Natural killer cell treated with Interleukin-12 subunit alpha and Interleukin-12 subunit beta and Interleukin-15 and Interleukin-18, amount 100 ng/mL, for 72 hours (primary cell): ENCODE measurements around the gene MRPL48. TPM values are rescaled to one million over a fixed set of nuclear protein-coding genes. Genes with fewer than 3 reads are reported as not detected.
"Not testable (repeated sequence)": the region's sequence is repeated elsewhere in the genome, so short reads cannot be mapped to it uniquely, and the experiment has no call there.

ENCODE experiments used
- ATAC-seq, 2 donors: fragments of 150-1000 bp; cut with Tn5 transposase in 1 of 2; sonication (Bioruptor Pico), chemical (Tn5 transposase) in 1 of 2; 2 replicates each; pipeline ENCODE4 v1.10.0; 2021
- DNase-seq: peaks from one replicate; pipeline ENCODE4 v3.0.0; 2022; ENCODE audit warnings: low spot score
- H3K27ac Mint-ChIP-seq, 2 donors: 1 replicate in 1 of 2; 2 replicates in 1 of 2; pipeline ENCODE4 v1.8.0; 2022; ENCODE audit warnings: mixed read lengths in 2 of 2, mild to moderate bottlenecking in 1 of 2, moderate library complexity in 1 of 2
- H3K27me3 Mint-ChIP-seq, 2 donors: 1 replicate in 1 of 2; 2 replicates in 1 of 2; pipeline ENCODE4 v1.8.0; 2022; ENCODE audit warnings: mixed read lengths in 2 of 2
- H3K36me3 Mint-ChIP-seq: one replicate; pipeline ENCODE4 v1.8.0; 2022; ENCODE audit warnings: mixed read lengths
- H3K4me1 Mint-ChIP-seq, 2 donors: 1 replicate in 1 of 2; 2 replicates in 1 of 2; pipeline ENCODE4 v1.8.0; 2022; ENCODE audit warnings: low read depth in 2 of 2, mixed read lengths in 2 of 2, mild to moderate bottlenecking in 1 of 2
- H3K4me3 Mint-ChIP-seq: one replicate; pipeline ENCODE4 v1.8.0; 2022; ENCODE audit warnings: mixed read lengths
- H3K9me3 Mint-ChIP-seq: 2 replicates; pipeline ENCODE4 v1.8.0; 2022; ENCODE audit warnings: mixed read lengths
- total RNA-seq, 2 donors: library from RNA; stranded (reverse); gene quantifications; one replicate each; pipeline ENCODE4 v1.2.3, GENCODE V29; 2022

Gene MRPL48
- total RNA-seq: 10 to 100 TPM; 39.9 to 45.0 TPM

DNA sequence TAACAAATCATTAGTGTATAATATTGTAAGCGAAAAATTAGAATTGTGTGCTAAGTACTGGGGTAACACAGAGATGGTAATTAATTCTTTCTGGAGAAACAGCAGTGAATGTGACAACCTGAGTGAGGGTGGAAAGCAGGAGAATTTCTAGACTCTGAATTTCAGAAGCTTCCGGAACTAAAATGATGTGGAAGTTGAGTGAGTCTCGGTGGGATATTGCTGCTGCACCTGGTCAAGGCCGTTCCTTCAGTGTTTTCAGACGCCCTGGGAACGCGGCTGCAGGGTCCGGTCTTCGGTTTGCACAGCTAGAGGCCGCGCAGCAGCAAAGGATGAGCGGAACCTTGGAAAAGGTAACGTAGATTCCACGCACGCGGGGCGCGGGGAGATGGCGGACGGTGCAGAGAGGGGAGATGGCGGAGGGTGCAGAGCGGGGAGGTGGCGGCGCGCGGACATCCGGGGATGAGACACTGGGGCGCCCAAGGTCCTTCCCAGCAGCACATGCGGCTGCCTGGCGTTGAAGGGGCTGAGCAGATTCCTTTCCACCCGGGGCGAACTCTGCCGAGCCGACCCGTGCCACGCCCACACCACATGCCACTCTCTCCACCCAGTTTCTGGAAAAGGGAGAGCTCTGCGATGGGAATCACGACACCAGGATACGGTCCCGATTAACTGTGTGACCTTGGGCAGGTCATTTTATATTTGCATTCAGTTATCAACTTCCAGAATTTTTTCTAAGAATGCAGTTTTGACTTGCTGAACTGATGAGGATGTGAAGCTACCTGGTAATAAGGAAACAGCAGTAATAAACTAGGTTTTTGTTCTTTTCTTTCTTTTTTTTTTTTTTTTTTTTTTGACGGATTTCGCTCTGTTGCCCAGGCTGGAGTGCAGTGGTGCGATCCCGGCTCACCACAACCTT, at the start of gene MRPL48:
Gene MRPL48, plus strand, starts transcription at position 232 of the 916 bp plus-strand sequence. Its CDS starts 98 bp downstream, at position 330.
- H3K4me3 Mint-ChIP-seq: peak within 1 kb of the TSS; percentile 98
- no peaks in the 10 kb centered on the region for H3K9me3 Mint-ChIP-seq
- H3K27ac Mint-ChIP-seq: peak within 1 kb of the TSS; percentile 89 to 94
- peaks cover 10 to 11% of the 10 kb centered on the region in 2 donors for H3K4me1 Mint-ChIP-seq
- peak; percentile 100 for ATAC-seq
- H3K27me3 Mint-ChIP-seq: peaks cover 0 to 4% of the 10 kb centered on the region in 2 donors
- peak; percentile 91 for DNase-seq
- no peaks in the 10 kb centered on the region for H3K36me3 Mint-ChIP-seq

DNA sequence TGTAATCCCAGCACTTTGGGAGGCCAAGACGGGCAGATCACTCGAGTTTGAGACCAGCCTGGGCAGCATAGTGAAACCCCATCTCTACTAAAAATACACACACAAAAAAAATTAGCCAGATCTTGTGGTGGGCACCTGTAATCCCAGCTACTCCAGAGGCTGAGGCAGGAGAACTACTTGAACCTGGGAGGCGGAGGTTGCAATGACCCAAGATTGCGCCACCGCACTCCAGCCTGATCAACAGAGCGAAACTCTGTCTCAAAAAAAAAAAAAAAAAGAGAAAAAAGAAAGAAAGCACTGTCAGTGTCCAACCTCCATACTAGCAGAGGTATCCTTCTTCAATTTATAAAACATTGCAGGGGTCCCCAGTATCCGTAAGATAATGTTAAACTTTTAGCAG, 44.6 kb upstream of the MRPL48 start:
- no peaks in the 10 kb centered on the region for H3K9me3 Mint-ChIP-seq
- no peak for ATAC-seq
- H3K27ac Mint-ChIP-seq: peak overlapping the region in 1 of 2 donors; percentile 6
- no peaks in the 10 kb centered on the region for H3K36me3 Mint-ChIP-seq
- no peak for DNase-seq
- H3K4me3 Mint-ChIP-seq: no peak overlapping the region
- peaks cover 17% of the 10 kb centered on the region in 2 donors for H3K4me1 Mint-ChIP-seq
- no peaks in the 10 kb centered on the region for H3K27me3 Mint-ChIP-seq

DNA sequence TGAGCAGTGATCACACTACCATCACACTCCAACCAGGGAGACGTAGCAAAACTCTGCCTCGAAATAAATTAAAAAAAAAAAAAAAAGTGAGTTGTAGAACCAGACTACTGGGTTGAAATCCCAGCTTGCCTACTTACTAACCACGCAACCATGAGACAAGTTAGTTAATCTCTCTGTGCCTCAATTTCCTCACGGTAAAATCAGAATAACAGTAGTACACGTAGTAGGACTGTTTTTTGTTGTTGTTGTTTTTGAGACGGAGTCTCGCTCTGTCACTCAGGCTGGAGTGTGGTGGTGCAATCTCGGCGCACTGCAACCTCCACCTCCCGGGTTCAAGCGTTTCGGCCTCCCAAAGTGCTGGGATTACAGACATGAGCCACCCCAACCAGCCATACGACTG, 41.0 kb upstream of the MRPL48 start:
- Mint-ChIP-seq H3K27ac (no peak overlapping the region), H3K4me1 (peaks cover 33% of the 10 kb centered on the region in 2 donors), H3K9me3 (no peaks in the 10 kb centered on the region), H3K27me3 (no peaks in the 10 kb centered on the region), H3K36me3 (no peaks in the 10 kb centered on the region), H3K4me3 (no peak overlapping the region)
- DNase-seq (no peak), ATAC-seq (no peak)

DNA sequence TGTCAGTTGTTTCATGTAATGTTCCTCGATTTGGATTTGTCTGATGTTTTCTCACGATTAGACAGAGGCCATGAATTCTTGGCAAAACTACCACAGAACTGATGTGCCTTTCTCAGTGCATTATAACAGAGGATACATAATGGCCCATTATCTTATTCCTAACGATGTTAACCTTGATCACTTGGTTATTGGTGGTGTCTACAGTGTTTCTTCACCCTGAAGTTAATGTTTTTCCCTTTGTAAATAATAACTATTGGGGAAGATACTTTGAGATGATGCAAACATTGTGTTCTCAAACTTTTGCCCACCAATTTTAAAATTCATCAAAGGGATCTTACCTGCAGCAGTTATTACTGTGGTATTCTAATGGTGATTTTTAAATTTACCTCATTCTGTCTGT, 39.9 kb upstream of the MRPL48 start:
- H3K27ac Mint-ChIP-seq: no peak overlapping the region
- H3K4me1 Mint-ChIP-seq: peaks cover 34 to 41% of the 10 kb centered on the region in 2 donors
- H3K9me3 Mint-ChIP-seq: no peaks in the 10 kb centered on the region
- DNase-seq (no peak), ATAC-seq (no peak)
- no peak overlapping the region for H3K4me3 Mint-ChIP-seq
- H3K36me3 Mint-ChIP-seq: no peaks in the 10 kb centered on the region
- H3K27me3 Mint-ChIP-seq: no peaks in the 10 kb centered on the region

DNA sequence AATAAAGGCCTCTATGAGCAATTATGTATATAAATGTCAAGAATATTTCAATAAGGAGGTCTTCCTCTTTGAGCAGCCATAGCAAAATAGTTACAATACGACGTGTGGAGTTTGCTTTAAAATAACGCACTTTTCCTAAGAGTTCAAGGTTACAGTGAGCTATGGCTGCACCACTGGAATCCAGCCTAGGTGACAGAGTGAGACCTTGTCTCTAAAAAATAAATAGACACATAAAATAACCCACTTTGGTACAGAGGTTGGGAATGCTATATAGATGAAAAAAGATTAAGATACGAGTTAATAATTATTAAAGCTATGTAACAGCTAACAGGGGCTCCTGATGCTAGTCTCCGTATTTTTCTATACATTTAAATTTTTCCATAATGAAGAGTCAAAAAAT, 39.4 kb upstream of the MRPL48 start:
- DNase-seq (no peak), ATAC-seq (no peak)
- H3K27ac Mint-ChIP-seq: no peak overlapping the region
- no peak overlapping the region for H3K4me3 Mint-ChIP-seq
- no peaks in the 10 kb centered on the region for H3K9me3 Mint-ChIP-seq
- H3K36me3 Mint-ChIP-seq: no peaks in the 10 kb centered on the region
- H3K4me1 Mint-ChIP-seq: peaks cover 31 to 37% of the 10 kb centered on the region in 2 donors
- H3K27me3 Mint-ChIP-seq: no peaks in the 10 kb centered on the region

DNA sequence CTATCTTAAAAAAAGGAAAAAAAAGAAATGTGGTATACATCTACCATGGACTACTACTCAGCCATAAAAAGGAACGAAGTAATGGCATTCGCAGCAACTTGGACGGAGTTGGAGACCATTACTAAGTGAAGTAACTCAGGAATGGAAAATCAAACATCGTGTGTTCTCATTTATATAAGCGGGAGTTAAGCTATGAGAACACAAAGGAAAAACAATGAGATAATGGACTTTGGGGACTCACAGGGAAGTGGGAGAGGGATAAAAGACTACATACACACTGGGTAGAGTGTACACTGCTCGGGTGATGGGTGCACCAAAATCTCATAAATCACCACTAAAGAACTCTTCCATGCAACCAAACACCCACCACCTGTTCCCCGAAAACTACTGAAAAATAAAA, 38.6 kb upstream of the MRPL48 start:
- no peaks in the 10 kb centered on the region for H3K9me3 Mint-ChIP-seq
- no peak overlapping the region for H3K4me3 Mint-ChIP-seq

DNA sequence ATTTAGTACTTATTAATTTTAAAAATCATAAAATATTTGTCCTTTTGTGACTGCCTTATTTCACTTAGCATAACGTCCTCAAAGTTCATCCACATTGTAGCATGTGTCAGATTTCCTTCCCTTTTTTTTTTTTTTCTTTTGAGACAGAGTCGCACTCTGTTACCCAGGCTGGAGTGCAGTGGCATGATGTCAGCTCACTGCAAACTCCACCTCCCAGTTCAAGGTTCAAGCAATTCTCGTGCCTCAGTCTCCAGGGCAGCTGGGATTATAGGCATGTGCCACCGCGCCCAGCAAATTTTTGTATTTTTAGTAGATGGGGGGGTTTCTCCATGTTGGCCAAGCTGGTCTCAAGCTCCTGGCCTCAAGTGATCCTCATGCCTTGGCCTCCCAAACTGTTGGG, 37.4 kb upstream of the MRPL48 start:
- DNase-seq: no peak
- Mint-ChIP-seq H3K4me1 (peaks cover 30 to 37% of the 10 kb centered on the region in 2 donors), H3K27ac (no peak overlapping the region), H3K9me3 (no peaks in the 10 kb centered on the region), H3K27me3 (no peaks in the 10 kb centered on the region), H3K4me3 (no peak overlapping the region), H3K36me3 (no peaks in the 10 kb centered on the region)
- ATAC-seq: no peak

More for the DNA sequence above, 38.6 kb upstream of the MRPL48 start:
- Mint-ChIP-seq H3K27ac (no peak overlapping the region), H3K27me3 (no peaks in the 10 kb centered on the region), H3K4me1 (peaks cover 30 to 37% of the 10 kb centered on the region in 2 donors), H3K36me3 (no peaks in the 10 kb centered on the region)
- no peak for ATAC-seq
- no peak for DNase-seq

DNA sequence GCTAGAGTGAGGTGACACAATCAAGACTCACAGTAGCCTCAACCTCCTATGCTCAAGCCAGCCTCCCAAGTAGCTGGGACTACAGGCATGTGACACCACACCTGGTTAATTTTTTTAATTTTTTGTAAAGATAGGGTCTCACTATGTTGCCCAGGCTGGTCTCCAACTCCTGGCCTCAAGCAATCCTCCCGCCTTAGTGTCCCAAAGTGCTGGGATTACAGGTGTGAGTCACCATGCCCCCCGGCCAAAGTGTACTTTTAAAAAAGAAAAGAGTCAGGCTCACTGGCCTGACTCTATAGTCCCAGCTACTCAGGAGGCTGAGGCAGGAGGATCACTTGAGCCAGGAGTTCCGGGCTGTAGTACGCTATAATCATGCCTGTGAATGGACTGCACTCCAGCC, 36.8 kb upstream of the MRPL48 start:
- H3K4me3 Mint-ChIP-seq, H3K36me3 Mint-ChIP-seq, DNase-seq, H3K27me3 Mint-ChIP-seq, ATAC-seq, H3K9me3 Mint-ChIP-seq, H3K27ac Mint-ChIP-seq: not testable (repeated sequence)
- H3K4me1 Mint-ChIP-seq: peaks cover 34 to 37% of the 10 kb centered on the region in 2 donors

DNA sequence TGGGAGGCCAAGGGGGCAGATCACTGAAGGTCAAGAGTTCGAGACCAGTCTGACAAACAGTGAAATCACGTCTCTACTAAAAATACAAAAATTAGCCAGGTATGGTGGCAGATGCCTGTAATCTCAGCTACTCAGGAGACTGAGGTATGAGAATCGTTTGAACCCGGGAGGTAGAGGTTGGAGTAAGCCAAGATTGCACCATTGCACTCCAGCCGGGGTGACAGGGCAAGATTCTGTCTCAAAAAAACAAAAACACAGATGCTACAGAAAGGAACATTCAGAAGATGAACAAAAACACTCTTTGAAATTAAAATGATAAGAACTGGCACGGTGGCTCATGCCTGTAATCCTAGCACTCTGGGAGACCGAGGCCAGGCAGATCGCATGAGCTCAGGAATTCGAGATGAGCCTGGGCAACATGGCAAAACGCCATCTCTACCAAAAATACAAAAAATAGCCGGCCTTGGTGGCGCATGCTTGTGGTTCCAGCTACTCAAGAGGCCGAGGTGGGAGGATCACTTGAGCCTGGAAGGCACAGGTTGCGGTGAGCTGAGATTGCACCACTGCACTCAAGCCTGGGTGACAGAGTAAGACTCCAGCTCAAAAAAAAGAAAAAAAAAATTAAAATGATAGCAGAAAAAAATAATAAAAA, 35.3 kb upstream of the MRPL48 start:
- Mint-ChIP-seq H3K9me3 (no peaks in the 10 kb centered on the region), H3K4me1 (peaks cover 34 to 37% of the 10 kb centered on the region in 2 donors), H3K36me3 (no peaks in the 10 kb centered on the region), H3K27ac (peak overlapping the region in 1 of 2 donors; percentile 14), H3K27me3 (no peaks in the 10 kb centered on the region), H3K4me3 (no peak overlapping the region)
- DNase-seq (no peak), ATAC-seq (no peak)

DNA sequence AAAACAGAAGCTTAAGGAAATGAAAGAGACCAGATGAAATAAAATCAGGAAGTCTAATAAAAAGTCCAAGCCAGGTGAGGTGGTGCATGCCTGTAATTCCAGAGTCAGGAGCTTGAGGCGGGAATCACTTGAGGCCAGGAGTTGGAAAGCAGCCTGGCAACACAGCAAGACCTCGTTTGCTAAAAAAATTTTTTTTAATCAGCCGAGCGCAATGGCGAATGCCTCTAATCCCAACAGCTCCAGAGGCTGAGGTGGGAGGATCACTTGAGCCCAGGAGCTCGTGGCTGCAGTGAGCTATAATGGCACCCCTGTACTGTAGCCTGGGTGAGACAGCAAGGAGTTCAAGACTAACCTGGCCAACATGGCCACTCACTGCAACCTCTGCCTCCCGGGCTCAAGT, 34.8 kb upstream of the MRPL48 start:
- DNase-seq (no peak), ATAC-seq (no peak)
- H3K27ac Mint-ChIP-seq: no peak overlapping the region
- no peaks in the 10 kb centered on the region for H3K27me3 Mint-ChIP-seq
- H3K4me1 Mint-ChIP-seq: peaks cover 32 to 39% of the 10 kb centered on the region in 2 donors
- H3K9me3 Mint-ChIP-seq: no peaks in the 10 kb centered on the region
- H3K36me3 Mint-ChIP-seq: no peaks in the 10 kb centered on the region
- H3K4me3 Mint-ChIP-seq: no peak overlapping the region

DNA sequence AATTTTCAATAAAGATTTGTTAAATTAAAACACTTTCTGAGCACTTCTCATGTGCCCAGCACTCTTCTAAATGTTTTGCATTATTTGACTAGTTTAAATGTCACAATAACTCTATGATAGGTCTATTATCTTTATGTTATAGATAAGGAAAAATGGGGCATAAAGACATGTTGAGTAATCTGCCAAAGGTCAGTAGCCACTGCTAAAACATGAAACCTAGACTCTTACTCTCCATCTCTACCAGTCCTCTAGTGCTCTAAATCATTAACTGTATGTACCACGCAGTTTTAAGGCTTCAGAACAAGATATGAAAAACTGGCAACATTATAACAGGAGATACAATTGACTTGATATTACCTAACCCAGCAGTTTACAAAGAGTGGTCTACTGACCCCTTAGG, 33.7 kb upstream of the MRPL48 start:
- ATAC-seq: no peak
- peaks cover 38 to 46% of the 10 kb centered on the region in 2 donors for H3K4me1 Mint-ChIP-seq
- no peaks in the 10 kb centered on the region for H3K36me3 Mint-ChIP-seq
- no peaks in the 10 kb centered on the region for H3K9me3 Mint-ChIP-seq
- DNase-seq: no peak
- H3K27me3 Mint-ChIP-seq: no peaks in the 10 kb centered on the region
- H3K4me3 Mint-ChIP-seq: no peak overlapping the region
- H3K27ac Mint-ChIP-seq: no peak overlapping the region

DNA sequence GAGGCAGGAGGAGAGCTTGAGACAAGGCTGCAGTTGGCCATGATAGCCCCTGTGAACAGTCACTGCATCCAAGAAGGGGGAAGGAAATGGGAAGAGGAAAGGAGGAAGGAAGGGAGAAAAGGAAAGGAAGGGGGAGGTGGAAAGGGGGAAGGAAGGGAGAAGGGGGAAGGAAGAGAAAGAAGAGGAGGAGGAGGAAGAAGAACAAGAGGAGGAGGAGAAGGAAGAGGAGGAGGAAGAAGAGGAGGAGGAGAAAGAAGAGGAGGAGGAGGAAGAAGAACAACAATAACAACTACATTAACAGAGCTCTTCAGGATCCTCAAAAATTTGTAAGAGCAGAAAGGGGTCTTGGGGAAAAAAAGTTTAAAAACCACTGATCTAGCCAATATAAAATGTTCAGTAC, 32.0 kb upstream of the MRPL48 start:
- no peak for ATAC-seq
- Mint-ChIP-seq H3K36me3 (no peaks in the 10 kb centered on the region), H3K4me3 (no peak overlapping the region), H3K9me3 (no peaks in the 10 kb centered on the region), H3K27ac (no peak overlapping the region), H3K4me1 (peaks cover 41 to 51% of the 10 kb centered on the region in 2 donors), H3K27me3 (no peaks in the 10 kb centered on the region)
- no peak for DNase-seq

DNA sequence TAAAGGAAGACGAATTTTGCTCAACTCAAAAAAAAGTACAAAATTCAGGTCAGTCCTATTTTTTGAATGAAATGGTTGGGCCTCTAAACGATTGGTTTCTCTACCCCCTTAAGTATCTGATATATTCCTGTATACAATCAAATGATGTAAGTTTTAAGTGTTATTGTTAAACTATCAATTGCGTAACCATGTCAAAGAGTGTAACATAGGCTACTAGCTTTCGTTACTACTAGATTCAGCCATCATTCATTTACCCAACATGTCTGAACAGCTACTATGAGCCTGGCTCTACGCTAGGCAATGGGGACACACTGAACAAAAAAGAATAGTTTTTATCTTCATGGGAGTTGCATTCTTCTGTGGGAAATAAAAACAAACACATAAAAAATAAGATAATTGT, 30.1 kb upstream of the MRPL48 start:
- H3K27me3 Mint-ChIP-seq: no peaks in the 10 kb centered on the region
- H3K9me3 Mint-ChIP-seq: no peaks in the 10 kb centered on the region
- ATAC-seq (no peak), DNase-seq (no peak)
- H3K4me1 Mint-ChIP-seq: peaks cover 32 to 41% of the 10 kb centered on the region in 2 donors
- no peak overlapping the region for H3K4me3 Mint-ChIP-seq
- no peaks in the 10 kb centered on the region for H3K36me3 Mint-ChIP-seq
- H3K27ac Mint-ChIP-seq: no peak overlapping the region

DNA sequence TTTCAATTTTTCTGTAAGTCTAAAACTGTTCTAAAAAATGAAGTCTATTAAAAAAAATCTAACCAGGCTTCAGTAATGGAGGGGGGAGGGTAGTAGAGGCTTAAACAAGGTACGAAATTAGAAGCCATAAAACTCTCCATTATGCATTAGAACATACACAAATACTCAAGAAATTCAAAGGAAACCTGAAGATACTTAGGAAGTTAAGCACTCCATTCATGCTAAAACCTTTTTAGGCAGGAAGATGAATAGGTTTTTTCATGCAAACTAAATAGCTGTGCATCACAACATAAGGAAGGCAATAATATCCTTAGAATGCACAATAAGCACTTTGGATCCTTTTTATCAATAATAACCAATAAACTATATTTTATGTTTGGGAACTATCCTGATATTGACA, 29.2 kb upstream of the MRPL48 start:
- Mint-ChIP-seq H3K27me3 (no peaks in the 10 kb centered on the region), H3K4me3 (peak overlapping the region; percentile 81), H3K36me3 (no peaks in the 10 kb centered on the region), H3K4me1 (peaks cover 32 to 41% of the 10 kb centered on the region in 2 donors), H3K27ac (peak overlapping the region in 1 of 2 donors; percentile 56), H3K9me3 (no peaks in the 10 kb centered on the region)
- DNase-seq: no peak
- ATAC-seq: no peak
